GM12878 (cell line): Measurements from ENCODE around the gene EIF4ENIF1. TPM values are rescaled to one million over a fixed set of nuclear protein-coding genes. Genes with fewer than 3 reads are reported as not detected.

Experiments
- ATAC-seq: fragments of 200-7000 bp; cut with Tn5 transposase; 3 replicates; pipeline ENCODE4 v1.9.1; 2020; ENCODE audit warnings: mild to moderate bottlenecking, moderate library complexity
- BruUV-seq: library from RNA; stranded (reverse); fragments of 400-500 nt; replicated peaks from 2 replicates; lab custom pipeline; 2021; lab: Mats Ljungman, UMichigan
- CTCF ChIA-PET: fragments of 300-600 bp; sonication (Branson Sonifier 250); formaldehyde crosslinking; extraction: SDS; loops from one replicate; lab custom pipeline; 2021; ENCODE audit warnings: inconsistent platforms; lab: Yijun Ruan, JAX
- POLR2A ChIA-PET: fragments of 350-600 bp; formaldehyde crosslinking; extraction: SDS; loops from one replicate; lab custom pipeline; 2021; ENCODE audit warnings: inconsistent platforms; lab: Charles Lee
- RAD21 ChIA-PET: fragments of 300-600 bp; sonication (Branson Sonifier 250); formaldehyde crosslinking; loops from one replicate; lab custom pipeline; 2023; ENCODE audit warnings: antibody characterized with exemption; ENCODE audit not compliant: unreplicated experiment; lab: Charles Lee
- SMC1A ChIA-PET: fragments of 300-600 bp; sonication (Branson Sonifier 250); formaldehyde crosslinking; loops from one replicate; lab custom pipeline; 2023; ENCODE audit not compliant: unreplicated experiment, uncharacterized antibody; lab: Charles Lee
- DNase-seq: peaks from one replicate; pipeline ENCODE4 v3.0.0-alpha.2; 2011; ENCODE audit warnings: low read depth, low spot score
- FAIRE-seq: peaks from 3 replicates; lab custom pipeline; 2011; peaks lifted over from hg19 to GRCh38; lab: Jason Lieb, UNC
- H2AFZ ChIP-seq: 2 replicates; pipeline ENCODE4 v1.6.0; 2011; ENCODE audit warnings: low read depth, low read length, control low read depth; ENCODE audit not compliant: control insufficient read depth
- H3K27ac ChIP-seq: 2 replicates; pipeline ENCODE4 v1.5.1; 2011; ENCODE audit warnings: control low read depth; ENCODE audit not compliant: control insufficient read depth, insufficient read depth
- H3K27me3 ChIP-seq, 2 experiments: replicated peaks in 1 of 2; 2 replicates each; pipeline versions ENCODE4 v1.6.0 to v1.6.1; 2011; ENCODE audit warnings: low read length in 1 of 2; ENCODE audit not compliant: control insufficient read depth in 2 of 2, insufficient read depth in 2 of 2
- H3K36me3 ChIP-seq, 2 experiments: 2 replicates each; pipeline ENCODE4 v1.5.1; 2011; ENCODE audit warnings: low read length in 1 of 2; ENCODE audit not compliant: control insufficient read depth in 2 of 2, insufficient read depth in 2 of 2
- H3K4me1 ChIP-seq: 2 replicates; pipeline ENCODE4 v1.6.1; 2011; ENCODE audit warnings: mild to moderate bottlenecking, low read length, moderate library complexity, mixed read lengths; ENCODE audit not compliant: control insufficient read depth, insufficient read depth
- H3K4me2 ChIP-seq: 2 replicates; pipeline ENCODE4 v1.6.0; 2011; ENCODE audit warnings: control low read depth; ENCODE audit not compliant: control insufficient read depth, insufficient read depth
- H3K4me3 ChIP-seq: fragments of 200-600 bp; sonication (generic); 2 replicates; pipeline ENCODE4 v1.5.1; 2016
- H3K79me2 ChIP-seq: 2 replicates; pipeline ENCODE4 v1.6.0; 2011; ENCODE audit warnings: low read length; ENCODE audit not compliant: control insufficient read depth, insufficient read depth
- H3K9ac ChIP-seq: 2 replicates; pipeline ENCODE4 v1.8.0; 2011; ENCODE audit warnings: low read length, control low read depth, mixed read lengths; ENCODE audit not compliant: control insufficient read depth, insufficient read depth
- H3K9me3 ChIP-seq: replicated peaks from 3 replicates; pipeline ENCODE4 v1.5.1; 2011; ENCODE audit warnings: mild to moderate bottlenecking, low read length; ENCODE audit not compliant: control insufficient read depth, insufficient read depth
- H4K20me1 ChIP-seq: 2 replicates; pipeline ENCODE4 v1.6.0; 2011; ENCODE audit not compliant: control insufficient read depth, insufficient read depth
- CREB1 ChIP-seq: IDR thresholded peaks from 2 replicates; pipeline ENCODE4 v1.6.1; 2012; ENCODE audit warnings: low read depth, mild to moderate bottlenecking, inconsistent platforms
- DPF2 ChIP-seq: fragments of 450-650 bp; IDR thresholded peaks from 2 replicates; pipeline ENCODE4 v1.6.1; 2017; ENCODE audit warnings: mild to moderate bottlenecking
- EP300 ChIP-seq, 2 experiments: fragments of 150-350 bp in 1 of 2; IDR thresholded peaks; 2 replicates each; pipeline ENCODE4 v1.6.1; 2011 to 2012; ENCODE audit warnings: low read depth in 2 of 2, low read length in 2 of 2, borderline replicate concordance in 1 of 2, improper control_type of control experiment in 1 of 2, inconsistent platforms in 1 of 2; ENCODE audit not compliant: control insufficient read depth in 1 of 2
- FOXK2 ChIP-seq: fragments of 450-650 bp; IDR thresholded peaks from 2 replicates; pipeline ENCODE4 v1.6.1; 2017; ENCODE audit warnings: mild to moderate bottlenecking, moderate library complexity
- GATAD2B ChIP-seq: fragments of 450-650 bp; conservative IDR thresholded peaks from 2 replicates; pipeline ENCODE4 v1.6.1; 2017; ENCODE audit warnings: low read depth, mild to moderate bottlenecking, moderate library complexity
- MTA2 ChIP-seq: fragments of 450-650 bp; IDR thresholded peaks from 2 replicates; pipeline ENCODE4 v1.6.1; 2016; ENCODE audit warnings: low read depth, mild to moderate bottlenecking, moderate library complexity
- NBN ChIP-seq: fragments of 450-650 bp; IDR thresholded peaks from 2 replicates; pipeline ENCODE4 v1.6.1; 2016
- POLR2AphosphoS2 ChIP-seq: IDR thresholded peaks from 2 replicates; pipeline ENCODE4 v1.6.1; 2011; ENCODE audit warnings: low read depth, mild to moderate bottlenecking, low read length, improper control_type of control experiment, moderate library complexity
- RELB ChIP-seq: fragments of 450-650 bp; IDR thresholded peaks from 2 replicates; pipeline ENCODE4 v1.6.1; 2017; ENCODE audit warnings: low read depth, mild to moderate bottlenecking, moderate library complexity
- RUNX3 ChIP-seq: IDR thresholded peaks from 2 replicates; pipeline ENCODE4 v1.6.1; 2012; ENCODE audit warnings: low read length, inconsistent platforms
- SPI1 ChIP-seq: IDR thresholded peaks from 2 replicates; pipeline ENCODE4 v1.6.1; 2011; ENCODE audit warnings: low read depth, mild to moderate bottlenecking, low read length, moderate library complexity, borderline replicate concordance; ENCODE audit not compliant: insufficient read depth
- STAT3 ChIP-seq: IDR thresholded peaks from 2 replicates; pipeline ENCODE4 v1.6.1; 2011; ENCODE audit warnings: low read depth, low read length, improper control_type of control experiment
- ZNF384 ChIP-seq: IDR thresholded peaks from 2 replicates; pipeline ENCODE4 v1.6.1; 2012; ENCODE audit warnings: low read depth, mild to moderate bottlenecking, low read length, improper control_type of control experiment, borderline replicate concordance
- ZNF687 ChIP-seq: fragments of 450-650 bp; IDR thresholded peaks from 2 replicates; pipeline ENCODE4 v1.6.1; 2017; ENCODE audit warnings: mild to moderate bottlenecking, moderate library complexity
- WGBS: methylation state at CpG from one replicate; pipeline ENCODE4 v1.1.6; 2016; ENCODE audit warnings: low lambda C conversion rate; ENCODE audit not compliant: insufficient replicate concordance, insufficient coverage; ENCODE audit errors: missing lambda C conversion rate; 5-methylcytosine and 5-hydroxymethylcytosine counted together
- in situ Hi-C: fragments of 300-500 bp; cut with MboI; formaldehyde crosslinking; loops from 9 replicates; pipeline ENCODE4 v1.14.3; 2018; ENCODE audit warnings: mixed read lengths
- intact Hi-C: fragments of 100-400 bp; cut with micrococcal nuclease; formaldehyde crosslinking; loops from one replicate; pipeline ENCODE4 v1.14.2; 2022; ENCODE audit not compliant: unreplicated experiment
- polyA plus RNA-seq, 11 experiments: library from polyadenylated mRNA; depleted of rRNA in 4 of 11; unstranded in 6 of 11; stranded (reverse) in 5 of 11; fragments of >200 nt; fragmentation: Nextera tagmentation in 4 of 11; fragmentation: Illumina TruSeq in 1 of 11; extraction: Ambion mirVana in 4 of 11; extraction: Trizol in 1 of 11; gene quantifications; 1 replicate in 1 of 11; 2 replicates in 10 of 11; pipeline versions ENCODE4 v1.2.1 to v1.2.3, GENCODE V29; 2011 to 2016; ENCODE audit warnings: inconsistent platforms in 2 of 11, missing spikeins in 2 of 11, low read depth in 1 of 11
- total RNA-seq, 4 experiments: library from RNA; depleted of rRNA in 3 of 4; stranded (reverse); fragments of >200 nt in 3 of 4; fragmentation: Illumina TruSeq in 1 of 4; extraction: Trizol in 1 of 4; gene quantifications; 2 replicates each; pipeline versions ENCODE4 v1.2.1 to v1.2.3, GENCODE V29; 2013 to 2021

EIF4ENIF1 gene
- total and polyA plus RNA-seq, 10 of the 15 experiments (the other 5 are each of a cell fraction or from before 2014, with no cell fraction given): 4.4 to 43.7 (median 24.4) TPM

- no peaks in the 10 kb centered on the region for H3K9me3 ChIP-seq
- TF ChIP-seq FOXK2 (peak; percentile 17; the same call in 1 of the 2 replicates), SPI1 (peak; percentile 94), MTA2 (peak; percentile 70), ZNF384 (peak; percentile 57; the same call in 1 of the 2 replicates), POLR2AphosphoS2 (no peak), GATAD2B (no peak), STAT3 (no peak), RUNX3 (peak; percentile 30; the same call in 1 of the 2 replicates), CREB1 (0 out of 2 replicates have a peak, but pooled peaks have one; percentile 31), EP300 (IDR thresholded peaks at IDR 0.05; ENCODE audit: borderline replicate concordance in 1 of 2, control insufficient read depth in 1 of 2, low read depth in 2 of 2, low read length in 2 of 2) (peak in 1 of 2 experiments; percentile 33; a peak in 1 of 4 replicates), DPF2 (peak; percentile 39; the same call in 1 of the 2 replicates), NBN (0 out of 2 replicates have a peak, but pooled peaks have one; percentile 29), ZNF687 (peak; percentile 64), RELB (peak; percentile 21; the same call in 1 of the 2 replicates)
- TF ChIP-seq, all 136 proteins: peak for 11
- in situ Hi-C loops: no loop called here
- peaks cover 6 to 29% of the 10 kb centered on the region in 2 experiments for H3K36me3 ChIP-seq
- no peaks in the 10 kb centered on the region for H4K20me1 ChIP-seq
- ChIA-PET POLR2A (interaction anchor here (0.5 to 1.5 kb wide), 5 partner anchors 11 to 1227 kb away, joined by 3 to 9 read pairs (median 4); no protein-coding TSS in a partner anchor), SMC1A (interaction anchor here (1.0 to 2.2 kb wide), 10 partner anchors 10 to 62 kb away, joined by 3 to 12 read pairs (median 3); partner anchors contain the start of gene SFI1), RAD21 (interaction anchor here (0.7 to 1.4 kb wide), 8 partner anchors 11 to 177 kb away, joined by 3 to 6 read pairs (median 3); no protein-coding TSS in a partner anchor), CTCF (interaction anchor here (1.2 to 1.5 kb wide), 4 partner anchors 11 to 392 kb away, joined by 3 to 4 read pairs (median 3); no protein-coding TSS in a partner anchor)
- WGBS: 53% methylated on average over 4 of the region's 4 CpGs
- peak overlapping the region; percentile 65 for H3K27ac ChIP-seq
- peaks cover 19% of the 10 kb centered on the region for H3K4me1 ChIP-seq
- ATAC-seq (peak; percentile 98), FAIRE-seq (peak; percentile 90), DNase-seq (peak; percentile 56)
- H3K4me2 ChIP-seq: peak overlapping the region; percentile 51; the same call in 1 of the 2 replicates
- no peak overlapping the region for H2AFZ ChIP-seq
- H3K79me2 ChIP-seq: peaks cover 60% of the 10 kb centered on the region
- H3K27me3 ChIP-seq: no peaks in the 10 kb centered on the region
- H3K4me3 ChIP-seq: no peak overlapping the region
- intact Hi-C loops: no loop called here
- H3K9ac ChIP-seq: no peak overlapping the region; the same call in 1 of the 2 replicates
- no TSS peak for BruUV-seq
Measured at GRCh38 chr22:31477329-31477728, 12.3 kb downstream of the EIF4ENIF1 start.
